Measurements from ENCODE around the gene CEP131.

DNA sequence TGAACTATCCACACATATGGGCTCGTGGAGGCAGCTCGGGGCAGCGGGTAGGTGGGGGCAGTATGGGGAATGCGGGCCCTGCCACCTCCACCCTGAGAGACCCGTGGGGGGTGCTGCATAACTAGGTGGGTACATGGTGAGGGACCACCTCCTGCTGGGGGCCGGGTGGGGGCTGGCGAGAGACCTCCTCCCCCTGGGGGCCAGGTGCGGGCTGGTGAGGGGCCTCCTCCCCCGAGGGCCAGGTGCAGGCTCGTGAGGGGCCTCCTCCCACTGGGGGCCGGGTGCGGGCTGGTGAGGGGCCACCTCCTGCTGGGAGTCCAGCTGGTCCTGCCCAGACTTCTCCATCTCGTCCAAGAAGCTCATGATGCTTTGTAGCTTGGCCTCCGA lies 25.4 kb downstream of the CEP131 start:
- TF ChIP-seq, protein P1, sequence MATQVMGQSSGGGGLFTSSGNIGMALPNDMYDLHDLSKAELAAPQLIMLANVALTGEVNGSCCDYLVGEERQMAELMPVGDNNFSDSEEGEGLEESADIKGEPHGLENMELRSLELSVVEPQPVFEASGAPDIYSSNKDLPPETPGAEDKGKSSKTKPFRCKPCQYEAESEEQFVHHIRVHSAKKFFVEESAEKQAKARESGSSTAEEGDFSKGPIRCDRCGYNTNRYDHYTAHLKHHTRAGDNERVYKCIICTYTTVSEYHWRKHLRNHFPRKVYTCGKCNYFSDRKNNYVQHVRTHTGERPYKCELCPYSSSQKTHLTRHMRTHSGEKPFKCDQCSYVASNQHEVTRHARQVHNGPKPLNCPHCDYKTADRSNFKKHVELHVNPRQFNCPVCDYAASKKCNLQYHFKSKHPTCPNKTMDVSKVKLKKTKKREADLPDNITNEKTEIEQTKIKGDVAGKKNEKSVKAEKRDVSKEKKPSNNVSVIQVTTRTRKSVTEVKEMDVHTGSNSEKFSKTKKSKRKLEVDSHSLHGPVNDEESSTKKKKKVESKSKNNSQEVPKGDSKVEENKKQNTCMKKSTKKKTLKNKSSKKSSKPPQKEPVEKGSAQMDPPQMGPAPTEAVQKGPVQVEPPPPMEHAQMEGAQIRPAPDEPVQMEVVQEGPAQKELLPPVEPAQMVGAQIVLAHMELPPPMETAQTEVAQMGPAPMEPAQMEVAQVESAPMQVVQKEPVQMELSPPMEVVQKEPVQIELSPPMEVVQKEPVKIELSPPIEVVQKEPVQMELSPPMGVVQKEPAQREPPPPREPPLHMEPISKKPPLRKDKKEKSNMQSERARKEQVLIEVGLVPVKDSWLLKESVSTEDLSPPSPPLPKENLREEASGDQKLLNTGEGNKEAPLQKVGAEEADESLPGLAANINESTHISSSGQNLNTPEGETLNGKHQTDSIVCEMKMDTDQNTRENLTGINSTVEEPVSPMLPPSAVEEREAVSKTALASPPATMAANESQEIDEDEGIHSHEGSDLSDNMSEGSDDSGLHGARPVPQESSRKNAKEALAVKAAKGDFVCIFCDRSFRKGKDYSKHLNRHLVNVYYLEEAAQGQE (IDR thresholded peaks at IDR 0.05; ENCODE audit: insufficient read depth in 1 of 2, low read depth in 2 of 2, low read length in 2 of 2) = no peak
- no peak for TF ChIP-seq POLR2AphosphoS5 (IDR thresholded peaks at IDR 0.05; ENCODE audit: low read depth, low read length)
- no peak for TF ChIP-seq TAF1 (IDR thresholded peaks at IDR 0.05; ENCODE audit: borderline replicate concordance, insufficient read depth, low read length)

Measured in PFSK-1 (cell line).